AG08396 (cell line): ENCODE results near the gene NEUROD2.

Experiments used
- DNase-seq: peaks from one replicate; pipeline ENCODE4 v3.0.0; 2012; ENCODE audit warnings: low spot score, mixed read lengths

NEUROD2 gene

DNA sequence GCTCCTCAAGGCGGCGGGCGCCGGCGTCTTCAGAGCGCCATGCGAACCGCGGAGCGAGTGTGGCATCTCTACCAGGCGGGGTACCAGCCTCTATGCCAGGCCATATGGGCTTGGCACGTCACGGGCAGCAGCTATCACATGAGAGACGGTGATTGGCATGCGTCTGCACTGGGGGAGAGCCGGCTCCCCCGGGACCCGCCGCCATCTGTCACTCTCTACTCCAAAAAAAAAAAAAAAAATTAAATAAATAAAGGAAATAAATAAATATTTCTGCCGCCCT, at the start of gene NEUROD2:
NEUROD2 (minus strand) TSS at position 70 of the 280 bp plus-strand sequence. CDS start 1,321 bp downstream, outside the sequence.
- DNase-seq = no peak

DNA sequence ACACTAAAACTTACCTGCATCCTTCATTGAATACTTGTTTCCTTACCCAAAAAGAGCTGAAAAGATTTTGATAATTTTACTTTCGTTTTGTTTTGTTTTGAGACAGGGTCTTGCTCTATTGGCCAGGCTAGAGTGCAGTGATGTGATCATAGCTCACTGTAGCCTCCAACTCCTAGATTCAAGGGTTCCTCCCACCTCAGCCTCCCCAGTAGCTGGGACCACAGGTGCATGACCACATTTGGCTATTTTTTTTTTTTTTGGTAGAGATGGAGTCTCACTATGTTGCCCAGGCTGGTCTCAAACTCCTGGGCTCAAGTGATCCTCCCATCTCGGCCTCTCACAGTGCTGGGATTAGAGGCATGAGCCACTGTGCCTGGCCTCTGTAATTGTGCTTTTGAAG, 47.4 kb upstream of the NEUROD2 start:
- DNase-seq = no peak

DNA sequence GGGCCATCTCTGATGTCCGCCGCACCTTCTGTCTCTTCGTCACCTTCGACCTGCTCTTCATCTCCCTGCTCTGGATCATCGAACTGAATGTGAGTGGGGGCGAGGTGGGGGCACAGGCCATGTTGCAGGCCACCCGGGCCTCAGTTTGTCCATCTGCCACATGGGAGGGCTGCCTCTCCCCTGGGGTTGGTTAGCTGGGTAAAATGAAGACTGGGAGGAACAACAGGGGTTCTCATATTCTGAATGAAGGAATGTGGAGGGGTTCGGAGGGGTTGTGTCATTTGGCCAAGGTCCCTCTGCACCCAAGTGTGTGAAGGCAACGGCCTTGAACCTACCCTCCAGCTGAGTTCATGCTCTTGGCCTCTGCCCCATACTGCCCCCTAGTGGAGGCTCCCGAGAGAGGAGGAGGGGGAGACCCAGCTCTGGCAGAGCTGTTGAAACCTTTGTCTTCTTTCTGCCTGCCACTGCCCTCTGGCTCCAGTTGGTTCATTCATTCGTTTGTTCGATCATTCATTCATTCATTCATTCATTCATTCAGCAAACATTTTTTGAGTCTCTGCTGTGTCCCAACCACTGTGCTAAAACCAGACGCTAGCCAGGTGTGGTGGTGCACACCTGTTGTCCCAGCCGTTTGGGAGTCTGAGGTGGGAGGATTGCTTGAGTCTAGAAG, 46.1 kb upstream of the NEUROD2 start:
- peak; percentile 89 for DNase-seq

DNA sequence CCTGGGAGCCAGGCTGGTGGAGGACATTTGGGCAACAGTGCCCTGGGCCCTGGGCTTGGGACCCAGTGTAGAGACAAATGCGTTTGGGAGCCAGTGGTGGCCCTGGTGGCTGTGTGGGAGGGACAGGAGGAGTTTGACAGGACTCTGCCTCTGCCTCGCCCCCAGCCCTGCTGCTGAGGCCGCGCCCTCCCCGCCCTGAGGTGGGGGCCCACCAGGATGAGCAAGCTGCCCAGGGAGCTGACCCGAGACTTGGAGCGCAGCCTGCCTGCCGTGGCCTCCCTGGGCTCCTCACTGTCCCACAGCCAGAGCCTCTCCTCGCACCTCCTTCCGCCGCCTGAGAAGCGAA, 45.6 kb upstream of the NEUROD2 start:
- no peak for DNase-seq

DNA sequence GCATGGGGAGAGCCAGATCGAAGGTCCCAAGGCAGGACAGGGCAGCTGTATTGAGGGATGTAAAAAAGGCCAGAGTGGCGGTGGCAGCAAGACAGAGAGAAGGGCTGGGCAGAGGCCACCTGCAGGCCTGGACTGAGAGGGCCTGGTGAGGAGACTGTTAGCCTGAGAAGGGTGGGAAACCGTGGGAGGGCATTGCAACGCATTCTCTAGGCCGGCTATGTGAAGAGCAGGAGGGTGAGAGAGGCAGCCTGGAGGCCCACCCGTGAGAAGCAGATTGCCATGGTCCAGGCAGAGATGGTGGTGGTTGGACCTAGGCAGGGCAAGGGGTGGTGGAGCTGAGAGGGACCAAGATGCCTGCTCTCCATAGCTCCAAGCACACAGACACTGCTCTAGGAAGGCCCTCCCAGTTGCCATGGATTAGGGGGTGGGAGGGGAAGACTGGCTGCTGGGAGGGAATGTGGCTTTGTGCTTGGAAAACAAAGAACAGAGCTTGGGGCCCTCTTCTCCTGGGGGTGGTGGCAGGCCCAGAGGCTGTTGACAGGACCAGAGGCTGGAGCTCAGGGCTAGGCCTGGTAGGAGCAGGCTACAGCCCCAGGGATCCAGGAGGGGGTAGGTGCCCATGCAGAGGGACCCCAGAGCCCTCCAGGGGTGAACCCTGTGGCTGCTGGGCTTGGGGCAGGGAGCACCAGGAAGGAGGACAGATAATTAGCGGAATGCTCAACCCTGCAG, 45.0 kb upstream of the NEUROD2 start:
- DNase-seq = no peak

DNA sequence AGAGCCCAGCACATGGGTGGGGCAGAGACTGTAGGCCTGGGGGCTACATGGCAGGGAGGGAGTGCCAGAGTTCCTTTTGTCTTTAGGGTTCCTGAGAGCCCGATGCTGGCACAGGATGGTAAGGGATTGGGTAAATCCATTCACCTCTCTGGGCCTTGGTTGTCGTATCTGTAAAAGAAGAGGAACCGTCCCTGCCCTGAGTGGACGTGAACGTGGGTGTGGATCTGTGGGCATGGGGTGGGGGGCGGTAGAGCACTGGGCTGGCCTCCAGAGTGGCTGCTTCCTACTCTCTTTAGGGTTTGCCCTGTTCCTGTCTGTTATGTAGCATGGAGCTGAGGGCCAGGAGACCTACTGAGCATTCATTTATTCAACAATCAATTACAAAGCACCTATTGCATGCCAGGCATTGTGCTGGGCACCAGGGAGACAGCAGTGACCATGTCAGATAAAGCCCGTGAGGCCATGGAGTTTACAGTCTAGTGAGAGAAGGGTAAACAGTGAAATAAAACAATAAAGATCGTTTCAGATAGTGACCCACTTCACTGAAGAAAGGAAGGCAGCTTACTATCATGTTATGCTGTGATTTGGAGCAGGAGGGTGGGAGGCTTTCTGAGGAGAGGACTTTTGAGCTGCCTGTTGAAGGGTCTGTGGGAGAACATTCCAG, 44.3 kb upstream of the NEUROD2 start:
- DNase-seq = no peak

DNA sequence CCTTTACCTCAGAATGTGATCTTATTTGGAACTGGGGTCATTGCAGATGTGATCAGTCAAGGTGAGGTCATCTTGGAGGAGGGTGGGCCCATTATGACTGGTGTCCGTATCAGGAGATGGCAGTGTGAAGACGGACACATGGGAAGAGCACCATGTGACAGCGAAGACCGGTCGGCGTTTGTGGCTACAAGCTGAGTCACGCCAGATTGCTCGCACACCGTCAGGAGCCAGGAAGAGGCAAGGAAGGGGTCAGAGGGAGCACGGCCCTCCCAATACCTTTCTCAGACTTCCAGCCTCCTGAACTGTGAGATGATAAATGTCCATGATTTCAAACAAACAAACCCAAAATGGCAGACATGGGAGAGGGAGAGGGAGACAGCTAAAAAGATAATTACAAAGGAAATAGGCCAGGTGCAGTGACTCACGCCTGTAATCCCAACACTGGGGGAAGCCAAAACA, 42.4 kb upstream of the NEUROD2 start:
- DNase-seq = no peak

DNA sequence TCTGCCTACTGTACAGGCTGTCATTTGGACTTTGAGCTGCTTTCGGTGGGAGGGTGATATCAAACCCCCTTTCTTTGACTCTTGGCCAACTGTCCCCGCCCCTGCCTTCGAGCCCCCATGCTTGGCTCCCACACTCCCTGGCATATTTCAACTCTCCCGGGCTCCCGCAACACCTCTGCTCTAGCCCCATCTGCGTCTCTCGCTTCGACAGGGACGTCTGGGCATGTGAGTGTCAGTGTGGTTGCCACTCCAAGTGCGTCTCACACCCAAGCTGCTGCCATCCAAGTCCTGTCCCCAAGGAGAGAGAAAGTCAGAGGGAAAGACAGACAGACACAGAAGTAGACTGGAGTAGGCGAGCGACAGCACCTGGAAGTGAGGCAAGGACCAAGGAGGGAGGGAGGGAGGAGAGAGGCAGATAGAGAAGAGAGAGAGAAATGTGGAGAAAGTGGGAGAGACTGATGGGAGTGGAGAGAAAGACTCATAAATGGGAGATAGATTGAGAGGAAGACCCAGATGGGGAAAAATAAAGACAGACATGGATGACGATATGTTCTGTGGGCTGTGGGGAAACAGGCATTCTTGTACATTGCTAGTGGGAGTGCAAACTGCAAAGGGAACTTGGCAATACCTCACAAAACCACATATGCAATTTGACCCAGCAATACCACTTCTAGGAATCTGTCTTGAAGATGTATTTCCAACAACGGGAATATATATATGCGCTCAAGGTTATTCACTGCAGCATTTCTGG, 41.1 kb upstream of the NEUROD2 start:
- DNase-seq = no peak

DNA sequence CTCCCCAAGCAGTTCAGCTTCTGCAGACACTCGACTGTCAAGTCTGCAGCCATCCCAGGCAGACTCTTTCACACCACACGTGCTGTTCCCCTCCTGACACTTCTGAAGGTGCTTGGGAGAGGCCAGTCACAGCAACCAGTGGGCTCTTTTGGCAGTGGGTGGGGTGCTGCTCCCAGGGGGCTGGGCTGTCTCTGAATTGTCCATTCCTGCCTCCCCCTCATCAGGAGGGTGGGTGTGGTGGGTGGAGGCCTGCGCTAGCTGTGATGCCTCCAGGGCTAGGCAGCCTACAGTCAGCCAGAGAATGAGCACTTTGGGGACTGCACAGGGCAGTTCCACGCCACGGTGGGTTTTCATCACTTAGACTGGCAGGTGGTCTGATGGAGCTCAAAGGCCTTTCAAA, 39.5 kb upstream of the NEUROD2 start:
- DNase-seq = no peak

DNA sequence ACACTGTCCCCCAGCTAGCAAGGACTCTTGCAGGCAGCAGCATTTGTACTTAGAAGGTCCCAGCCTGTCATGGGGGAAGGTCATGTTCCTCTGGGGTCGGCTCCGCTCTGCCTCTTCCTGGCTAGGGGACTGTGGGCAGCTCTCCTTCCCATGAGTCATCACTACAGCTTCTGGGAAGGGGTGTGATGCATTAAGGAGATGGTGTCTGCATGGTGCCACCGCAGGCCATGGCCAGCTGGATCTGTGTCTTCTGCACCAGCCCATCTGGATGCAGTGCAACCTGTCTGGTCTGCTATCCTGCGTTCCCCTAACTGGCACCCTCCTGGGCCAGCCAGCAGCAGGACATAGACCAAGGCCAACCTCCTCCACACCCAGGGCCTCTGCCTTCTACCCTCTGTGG, 35.6 kb upstream of the NEUROD2 start:
- DNase-seq = no peak

DNA sequence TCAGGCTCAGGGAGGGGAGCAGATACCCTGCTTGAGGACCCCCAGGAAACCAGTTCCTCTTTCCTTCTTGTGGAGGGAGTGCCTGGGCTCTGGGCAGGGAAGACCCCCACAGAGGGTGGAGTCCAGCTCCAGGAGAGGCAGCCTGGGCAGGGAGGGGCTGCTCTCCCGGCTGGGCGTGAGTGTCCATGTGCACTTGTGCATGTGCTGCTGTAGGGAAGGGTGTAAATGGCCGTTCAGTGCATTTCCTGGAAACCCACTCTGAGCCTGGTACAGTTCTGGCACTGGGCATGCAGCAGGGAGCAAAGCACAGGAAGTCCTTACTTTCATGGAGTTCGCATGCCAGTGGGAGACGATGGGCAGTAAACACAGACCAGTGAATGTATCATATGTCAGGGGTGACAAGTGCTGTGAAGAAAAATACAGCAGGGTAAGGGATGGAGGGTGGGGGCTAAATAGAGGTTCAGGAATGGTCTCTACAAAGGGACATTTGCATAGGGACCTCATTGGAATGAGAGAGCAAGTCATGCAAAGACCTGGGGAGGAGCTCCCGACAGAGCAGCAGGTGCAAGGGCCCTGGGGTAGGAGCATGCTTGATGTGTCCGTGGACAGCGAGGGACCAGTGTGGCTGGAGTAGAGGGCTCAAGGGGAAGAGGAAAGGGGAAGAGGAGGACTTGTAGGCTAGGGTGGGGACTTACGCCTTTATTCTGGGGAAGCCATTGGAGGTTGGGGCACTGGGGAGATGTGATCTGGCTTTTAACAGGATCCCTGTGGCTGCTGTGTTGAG, 34.8 kb upstream of the NEUROD2 start:
- no peak for DNase-seq

DNA sequence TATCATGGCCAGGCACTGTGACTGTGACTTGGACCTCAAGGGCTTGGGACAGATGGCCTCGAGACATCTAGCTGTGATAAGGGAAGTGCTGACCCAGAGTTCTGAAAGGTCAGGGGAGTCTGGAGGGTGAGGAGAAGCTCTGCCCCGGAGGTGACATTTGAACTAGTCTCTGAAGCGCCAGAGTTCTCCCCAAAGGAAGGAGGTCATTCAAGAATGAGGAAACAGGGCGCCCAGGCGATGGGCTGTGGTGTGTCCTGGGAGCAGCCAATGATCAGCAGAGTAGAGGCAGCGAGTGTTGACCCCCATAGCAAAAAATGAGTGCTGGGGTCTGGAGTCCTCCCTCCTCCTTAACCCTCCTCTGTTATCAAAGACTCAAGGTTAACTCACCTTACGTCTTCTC, 34.2 kb upstream of the NEUROD2 start:
- DNase-seq = no peak

DNA sequence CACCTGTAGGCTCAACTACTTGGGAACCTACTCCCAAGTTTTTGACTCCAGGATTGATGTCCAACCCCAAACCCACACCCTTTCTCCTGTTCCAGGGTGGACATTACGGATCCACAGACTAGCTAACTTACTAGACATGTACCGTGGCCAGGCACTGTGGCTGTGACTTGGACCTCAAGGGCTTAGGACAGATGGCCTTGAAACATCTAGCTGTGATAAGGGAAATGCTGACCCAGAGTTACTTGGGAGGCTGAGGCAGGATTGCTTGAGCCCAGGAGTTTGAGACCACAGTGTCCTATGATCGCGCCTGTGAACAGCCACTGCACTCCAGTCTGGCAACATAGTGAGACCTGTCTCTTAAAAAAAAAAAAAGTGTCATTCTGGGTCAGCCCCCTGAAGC, 33.4 kb upstream of the NEUROD2 start:
- no peak for DNase-seq

DNA sequence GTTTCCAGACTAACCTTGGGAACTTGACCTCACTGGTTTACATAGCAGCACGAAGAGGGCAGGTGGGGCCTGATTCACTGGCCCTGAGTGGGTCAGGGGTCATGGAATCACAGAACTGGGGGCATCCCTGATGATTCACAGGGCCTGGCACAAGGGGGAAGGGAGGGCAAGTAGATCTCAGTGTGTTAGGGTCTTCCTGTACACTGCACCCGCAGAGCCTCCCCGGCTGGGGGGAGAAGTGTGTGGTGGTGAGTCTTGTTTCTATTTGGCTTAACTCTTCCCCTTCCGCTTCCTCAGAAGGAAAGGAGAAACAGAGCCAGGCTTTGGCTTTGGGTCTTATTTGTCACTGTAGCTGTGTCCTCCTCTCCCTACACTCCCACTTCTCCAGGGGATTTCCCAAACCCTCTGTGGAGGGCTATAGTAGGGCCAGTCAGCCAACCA, 32.9 kb upstream of the NEUROD2 start:
- DNase-seq = no peak

DNA sequence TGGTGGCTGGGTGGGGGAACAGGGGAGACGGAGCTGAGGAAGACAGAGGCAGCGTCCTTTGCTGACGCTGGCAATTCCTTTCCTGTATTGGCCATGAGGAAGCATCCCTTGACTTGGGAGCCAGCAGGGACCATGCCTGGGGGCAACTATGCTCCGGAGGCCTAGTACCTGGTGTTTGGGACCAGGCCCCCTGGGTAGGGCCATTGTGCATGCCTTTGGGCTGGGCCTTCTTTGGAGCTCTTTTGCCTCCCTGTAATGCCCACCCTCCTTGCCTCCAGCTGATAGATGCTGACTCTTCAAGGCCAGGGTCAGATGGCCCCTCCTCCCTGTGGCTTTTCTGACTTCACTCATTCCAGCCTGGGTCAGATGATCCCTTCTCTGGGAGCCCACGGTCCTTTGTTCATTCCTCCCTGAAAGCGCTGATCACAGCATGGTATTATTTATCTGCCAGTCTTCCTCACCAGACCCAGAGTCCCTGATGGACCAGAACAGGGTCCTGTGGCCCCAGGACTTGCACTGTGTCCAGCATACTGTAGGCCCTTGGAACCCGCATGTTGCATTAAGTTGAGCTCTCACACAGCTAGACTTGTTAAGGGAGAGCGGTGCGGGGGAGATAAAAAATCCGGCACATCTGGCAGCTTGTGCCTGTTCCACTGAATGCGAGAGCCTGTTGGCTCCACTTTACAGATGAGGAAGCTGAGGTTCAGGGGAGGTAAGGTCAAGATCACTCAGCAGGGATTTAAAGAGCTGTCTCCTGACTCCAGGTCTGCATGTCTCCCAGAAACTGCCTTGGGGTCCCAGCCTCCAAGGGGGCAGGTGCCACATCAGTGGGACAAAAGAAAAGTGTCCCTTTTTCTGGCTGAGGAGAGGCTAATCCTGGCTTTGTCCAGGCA, 32.1 kb upstream of the NEUROD2 start:
- DNase-seq = no peak

DNA sequence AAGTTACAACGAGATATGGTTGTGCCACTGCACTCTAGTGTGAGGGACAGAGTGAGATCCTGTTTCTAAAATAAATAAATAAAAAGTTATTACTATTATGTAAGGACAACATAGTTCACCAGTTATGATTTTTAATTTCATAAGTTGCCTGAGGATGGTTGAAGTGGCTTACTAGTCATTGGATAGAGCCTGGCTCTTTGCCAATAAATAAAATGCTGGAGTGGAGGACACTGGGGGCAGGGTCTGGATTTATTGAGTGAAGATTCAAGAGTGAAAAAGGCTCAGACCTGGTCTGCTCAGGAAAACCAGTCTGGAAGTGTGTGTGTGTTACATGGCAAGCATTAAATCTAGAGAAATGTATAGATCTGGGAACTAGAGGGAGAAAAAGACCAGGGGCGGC, 31.3 kb upstream of the NEUROD2 start:
- DNase-seq = no peak

DNA sequence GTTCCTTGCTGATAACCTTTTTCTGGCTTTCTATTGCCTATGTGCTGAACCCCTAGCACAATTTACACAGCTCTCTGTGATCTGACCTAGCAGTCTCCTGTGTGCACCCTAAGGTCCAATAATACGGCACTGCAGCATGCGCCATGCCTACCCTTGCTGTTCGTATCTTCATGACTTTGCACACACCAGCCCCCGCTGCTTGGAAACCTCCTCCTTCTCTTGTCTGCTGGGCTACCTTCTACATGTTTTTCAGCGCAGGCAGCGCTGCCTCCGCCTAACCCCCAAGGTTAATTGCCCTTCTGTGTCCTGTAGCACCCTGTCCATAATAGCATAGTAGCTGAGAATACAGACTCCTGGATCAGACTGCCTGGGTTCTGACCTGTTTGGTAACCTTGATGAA, 30.6 kb upstream of the NEUROD2 start:
- no peak for DNase-seq

DNA sequence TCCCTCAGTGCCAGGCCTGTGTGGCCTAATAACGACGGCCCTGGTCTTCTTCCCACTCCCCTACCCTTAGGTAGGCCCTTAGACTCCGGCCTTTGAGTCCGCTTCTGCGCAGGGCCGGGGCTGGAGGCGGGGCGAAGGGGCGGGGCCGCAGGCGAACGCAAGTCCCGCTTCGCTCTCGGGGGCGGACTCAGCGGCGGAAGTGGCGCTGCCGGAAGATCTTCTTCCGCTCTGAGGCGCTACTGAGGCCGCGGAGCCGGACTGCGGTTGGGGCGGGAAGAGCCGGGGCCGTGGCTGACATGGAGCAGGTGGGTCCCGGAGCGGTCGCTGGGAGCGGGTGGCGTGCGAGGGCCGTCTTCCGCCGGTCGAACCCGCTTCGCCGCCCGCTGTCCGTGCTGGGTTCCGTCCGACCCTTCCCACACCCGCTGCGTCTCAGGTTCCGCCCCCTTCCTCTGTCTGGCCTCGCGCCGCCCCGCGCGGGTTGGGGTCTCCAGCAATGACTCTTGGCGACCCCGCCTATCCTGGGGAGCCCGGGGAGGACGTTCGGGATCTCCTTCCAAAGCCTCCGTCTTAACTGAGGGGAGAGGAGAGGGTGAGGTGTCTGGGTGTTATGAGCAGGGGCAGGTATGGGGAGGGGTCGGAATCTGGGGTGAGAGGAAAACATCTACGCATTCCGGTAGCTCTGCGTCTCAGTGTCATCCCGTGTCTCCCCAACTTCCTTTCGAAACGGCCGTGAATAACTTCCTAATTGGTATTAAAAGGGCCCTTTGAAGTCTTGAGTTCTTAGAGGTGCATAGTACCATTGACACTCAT, 29.4 kb upstream of the NEUROD2 start, which contains the start of gene STARD3:
STARD3 (plus strand) TSS at position 218 of the 810 bp plus-strand sequence. CDS start 16,388 bp downstream, outside the sequence.
- DNase-seq = peak; percentile 96

DNA sequence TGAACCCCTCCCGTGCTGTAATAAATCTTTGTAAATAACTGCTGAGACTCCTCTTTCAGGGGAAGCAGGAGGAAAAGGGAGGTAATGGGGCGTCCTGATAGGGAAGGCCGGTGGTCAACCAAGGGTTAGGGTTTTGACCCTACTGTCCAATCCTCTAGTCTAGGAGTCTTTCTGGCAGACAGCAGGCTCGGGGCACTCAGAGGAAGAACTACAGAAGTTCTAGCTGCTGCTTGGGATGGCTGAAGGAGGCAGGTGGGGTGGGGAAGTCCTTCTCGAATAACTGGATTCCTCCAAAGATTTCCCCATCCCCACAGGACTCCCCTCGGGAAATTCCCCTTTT, 28.8 kb upstream of the NEUROD2 start:
- no peak for DNase-seq

DNA sequence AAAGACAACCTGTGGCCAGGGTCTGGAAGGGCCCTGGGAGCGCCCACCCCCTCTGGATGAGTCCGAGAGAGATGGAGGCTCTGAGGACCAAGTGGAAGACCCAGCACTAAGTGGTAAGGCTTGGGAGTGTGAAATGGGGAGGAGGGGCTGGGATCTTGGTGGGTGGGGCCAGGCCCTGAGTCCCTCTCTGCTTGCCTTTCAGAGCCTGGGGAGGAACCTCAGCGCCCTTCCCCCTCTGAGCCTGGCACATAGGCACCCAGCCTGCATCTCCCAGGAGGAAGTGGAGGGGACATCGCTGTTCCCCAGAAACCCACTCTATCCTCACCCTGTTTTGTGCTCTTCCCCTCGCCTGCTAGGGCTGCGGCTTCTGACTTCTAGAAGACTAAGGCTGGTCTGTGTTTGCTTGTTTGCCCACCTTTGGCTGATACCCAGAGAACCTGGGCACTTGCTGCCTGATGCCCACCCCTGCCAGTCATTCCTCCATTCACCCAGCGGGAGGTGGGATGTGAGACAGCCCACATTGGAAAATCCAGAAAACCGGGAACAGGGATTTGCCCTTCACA, 28.0 kb upstream of the NEUROD2 start:
- no peak for DNase-seq
